Activated CD8-positive, alpha-beta memory T cell treated with anti-CD3 and anti-CD28 coated beads, Interleukin-2, amount 50 U/mL, for 1 hour (primary cell): ENCODE results near the gene PDHX.
"Not testable (repeated sequence)": the region's sequence is repeated elsewhere in the genome, so short reads cannot be mapped to it uniquely, and the experiment has no call there.

Experiments used
- DNase-seq: peaks from one replicate; pipeline ENCODE4 v3.0.0-alpha.2; 2020; ENCODE audit errors: extremely low read depth

Gene PDHX

GRCh38 chr11:34916015-34916842 is at the start of gene PDHX, which contains the start of gene APIP:
PDHX (plus strand) TSS chr11:34916618; CDS start chr11:34916656, 38 bp downstream.
APIP (minus strand) TSS chr11:34916379; CDS start chr11:34916284, 95 bp downstream.
- DNase-seq = peak; percentile 84

- no peak for DNase-seq
Measured at GRCh38 chr11:34869425-34869824, 47.0 kb upstream of the PDHX start.

GRCh38 chr11:34870548-34871196 is 45.7 kb upstream of the PDHX start:
- DNase-seq = no peak

- DNase-seq = no peak
Measured at GRCh38 chr11:34874202-34874601, 42.2 kb upstream of the PDHX start.

- no peak for DNase-seq
Measured at GRCh38 chr11:34877375-34877975, 38.9 kb upstream of the PDHX start.

- no peak for DNase-seq
Measured at GRCh38 chr11:34881900-34882299, 34.5 kb upstream of the PDHX start.

GRCh38 chr11:34886609-34887008 is 29.8 kb upstream of the PDHX start:
- DNase-seq = no peak

GRCh38 chr11:34887260-34887659 is 29.2 kb upstream of the PDHX start:
- DNase-seq = no peak

GRCh38 chr11:34890089-34890488 is 26.3 kb upstream of the PDHX start:
- no peak for DNase-seq

- no peak for DNase-seq
Measured at GRCh38 chr11:34890812-34891211, 25.6 kb upstream of the PDHX start.

GRCh38 chr11:34891611-34892010 is 24.8 kb upstream of the PDHX start:
- DNase-seq = no peak

- DNase-seq = no peak
Measured at GRCh38 chr11:34893416-34893815, 23.0 kb upstream of the PDHX start.

- DNase-seq = not testable (repeated sequence)
Measured at GRCh38 chr11:34896191-34896590, 20.2 kb upstream of the PDHX start.

GRCh38 chr11:34897171-34897870 is 19.1 kb upstream of the PDHX start:
- DNase-seq = no peak

GRCh38 chr11:34898474-34898873 is 17.9 kb upstream of the PDHX start:
- DNase-seq = no peak

GRCh38 chr11:34899633-34900016 is 16.8 kb upstream of the PDHX start:
- DNase-seq = no peak

GRCh38 chr11:34904421-34904955 is 11.9 kb upstream of the PDHX start:
- DNase-seq = no peak

- no peak for DNase-seq
Measured at GRCh38 chr11:34905666-34906065, 10.8 kb upstream of the PDHX start.

GRCh38 chr11:34907934-34908593 is 8.4 kb upstream of the PDHX start:
- no peak for DNase-seq

GRCh38 chr11:34909415-34909814 is 7.0 kb upstream of the PDHX start:
- DNase-seq = no peak

- DNase-seq = no peak
Measured at GRCh38 chr11:34909955-34910354, 6.5 kb upstream of the PDHX start.
